ENCODE measurements around the gene ASMTL. TPM values are rescaled to one million over a fixed set of nuclear protein-coding genes. Genes with fewer than 3 reads are reported as not detected.
"Not testable (repeated sequence)": the region's sequence is repeated elsewhere in the genome, so short reads cannot be mapped to it uniquely, and the experiment has no call there.

The ASMTL gene
- total RNA-seq, 2 donors from 2014 or later = 43.1 to 44.2 TPM

GRCh38 chrX:1480082-1480785, 27.5 kb upstream of the ASMTL start:
- Histone ChIP-seq H3K4me1 (replicated peaks) (no peaks in the 10 kb centered on the region), H3K9me3 (no peaks in the 10 kb centered on the region), H3K27me3 (replicated peaks; ENCODE audit: insufficient read depth) (no peaks in the 10 kb centered on the region), H3K4me3 (no peak overlapping the region), H3K27ac (no peak overlapping the region), H3K36me3 (no peaks in the 10 kb centered on the region)
- 79% methylated on average over 8 of the region's 8 CpGs for WGBS
- TF ChIP-seq POLR2A (IDR thresholded peaks at IDR 0.05) (no peak), CTCF (IDR thresholded peaks at IDR 0.05) (no peak), POLR2AphosphoS5 (IDR thresholded peaks at IDR 0.05) (no peak)
- intact Hi-C loops (cut with DNase I) = no loop called here
- no peak for DNase-seq (ENCODE audit: low spot score)

- H3K27me3 ChIP-seq (replicated peaks; ENCODE audit: insufficient read depth) = no peaks in the 10 kb centered on the region
- TF ChIP-seq POLR2AphosphoS5 (IDR thresholded peaks at IDR 0.05) = no peak
- no peak for TF ChIP-seq POLR2A (IDR thresholded peaks at IDR 0.05)
- no peak for TF ChIP-seq CTCF (IDR thresholded peaks at IDR 0.05)
- WGBS = 73% methylated on average over 8 of the region's 8 CpGs
- DNase-seq (ENCODE audit: low spot score) = no peak
- no peak overlapping the region for H3K4me3 ChIP-seq
- no peaks in the 10 kb centered on the region for H3K4me1 ChIP-seq (replicated peaks)
- H3K9me3 ChIP-seq = no peaks in the 10 kb centered on the region
- intact Hi-C loops (cut with DNase I) = no loop called here
- no peak overlapping the region for H3K27ac ChIP-seq
- no peaks in the 10 kb centered on the region for H3K36me3 ChIP-seq
Observed at GRCh38 chrX:1477801-1478458, 25.2 kb upstream of the ASMTL start.

GRCh38 chrX:1477229-1477628, 24.5 kb upstream of the ASMTL start:
- no peaks in the 10 kb centered on the region for H3K9me3 ChIP-seq
- H3K27me3 ChIP-seq (replicated peaks; ENCODE audit: insufficient read depth) = no peaks in the 10 kb centered on the region
- WGBS = 72% methylated on average over 3 of the region's 3 CpGs
- H3K36me3 ChIP-seq = no peaks in the 10 kb centered on the region
- TF ChIP-seq POLR2AphosphoS5 (IDR thresholded peaks at IDR 0.05) = no peak
- H3K4me1 ChIP-seq (replicated peaks) = no peaks in the 10 kb centered on the region
- H3K27ac ChIP-seq = no peak overlapping the region
- DNase-seq (ENCODE audit: low spot score) = no peak
- H3K4me3 ChIP-seq = no peak overlapping the region
- intact Hi-C loops (cut with DNase I) = no loop called here

- no peaks in the 10 kb centered on the region for H3K9me3 ChIP-seq
- intact Hi-C loops (cut with DNase I) = no loop called here
- DNase-seq (ENCODE audit: low spot score) = no peak
- no peaks in the 10 kb centered on the region for H3K36me3 ChIP-seq
- H3K27me3 ChIP-seq (replicated peaks; ENCODE audit: insufficient read depth) = no peaks in the 10 kb centered on the region
- no peak overlapping the region for H3K27ac ChIP-seq
- no peak overlapping the region for H3K4me3 ChIP-seq
- TF ChIP-seq POLR2A (IDR thresholded peaks at IDR 0.05) = no peak
- no peak for TF ChIP-seq CTCF (IDR thresholded peaks at IDR 0.05)
- TF ChIP-seq POLR2AphosphoS5 (IDR thresholded peaks at IDR 0.05) = no peak
- no peaks in the 10 kb centered on the region for H3K4me1 ChIP-seq (replicated peaks)
- WGBS = 83% methylated on average over 5 of the region's 5 CpGs
Observed at GRCh38 chrX:1476682-1477081, 24.0 kb upstream of the ASMTL start.

GRCh38 chrX:1475881-1476280, 23.2 kb upstream of the ASMTL start:
- intact Hi-C loops (cut with DNase I) = no loop called here
- Histone ChIP-seq H3K9me3 (no peaks in the 10 kb centered on the region), H3K4me1 (replicated peaks) (no peaks in the 10 kb centered on the region), H3K27me3 (replicated peaks; ENCODE audit: insufficient read depth) (no peaks in the 10 kb centered on the region), H3K27ac (no peak overlapping the region), H3K4me3 (no peak overlapping the region), H3K36me3 (no peaks in the 10 kb centered on the region)
- TF ChIP-seq POLR2AphosphoS5 (IDR thresholded peaks at IDR 0.05) = no peak
- DNase-seq (ENCODE audit: low spot score) = no peak
- WGBS = 95% methylated on average over 1 of the region's 1 CpG

- no peaks in the 10 kb centered on the region for H3K27me3 ChIP-seq (replicated peaks; ENCODE audit: insufficient read depth)
- intact Hi-C loops (cut with DNase I) = no loop called here
- 89% methylated on average over 4 of the region's 4 CpGs for WGBS
- no peaks in the 10 kb centered on the region for H3K4me1 ChIP-seq (replicated peaks)
- H3K27ac ChIP-seq = no peak overlapping the region
- no peak for TF ChIP-seq CTCF (IDR thresholded peaks at IDR 0.05)
- no peak for TF ChIP-seq POLR2AphosphoS5 (IDR thresholded peaks at IDR 0.05)
- no peak for TF ChIP-seq POLR2A (IDR thresholded peaks at IDR 0.05)
- no peak overlapping the region for H3K4me3 ChIP-seq
- no peaks in the 10 kb centered on the region for H3K9me3 ChIP-seq
- no peak for DNase-seq (ENCODE audit: low spot score)
- H3K36me3 ChIP-seq = no peaks in the 10 kb centered on the region
Observed at GRCh38 chrX:1475481-1475880, 22.8 kb upstream of the ASMTL start.

GRCh38 chrX:1474593-1474992, 21.9 kb upstream of the ASMTL start:
- DNase-seq (ENCODE audit: low spot score) = not testable (repeated sequence)
- 55% methylated on average over 2 of the region's 2 CpGs for WGBS

More at GRCh38 chrX:1474593-1474992, 21.9 kb upstream of the ASMTL start:
- H3K4me3 ChIP-seq; H3K4me1 ChIP-seq (replicated peaks); H3K27ac ChIP-seq; H3K36me3 ChIP-seq; intact Hi-C loops (cut with DNase I); H3K27me3 ChIP-seq (replicated peaks; ENCODE audit: insufficient read depth); H3K9me3 ChIP-seq: not testable (repeated sequence)

All from prostate gland (tissue), 2 donors.